Measurements from ENCODE around the gene ZNF613.
A peak's percentile ranks its signal among the peaks of the same experiment; 100 is the strongest.

Gene ZNF613

GRCh38 chr19:51986309-51987291 is 59.3 kb downstream of the ZNF613 start, which contains the start of gene ZNF350:
ZNF350 (minus strand) TSS chr19:51986840; CDS start chr19:51974360, 12,480 bp downstream.
- peak within 1 kb of the TSS; percentile 85 to 87 for H3K27ac ChIP-seq
- DNase-seq (ENCODE audit: low spot score) = peak; percentile 93
- no peak for TF ChIP-seq CTCF (IDR thresholded peaks at IDR 0.05)

GRCh38 chr19:51993422-51993821 is 66.2 kb downstream of the ZNF613 start:
- Histone ChIP-seq H3K4me3 (peak overlapping the region; percentile 46), H3K27ac (no peak overlapping the region)
- TF ChIP-seq CTCF (IDR thresholded peaks at IDR 0.05) = no peak
- DNase-seq (ENCODE audit: low spot score) = no peak

More at GRCh38 chr19:51986309-51987291, 59.3 kb downstream of the ZNF613 start, which contains the start of gene ZNF350:
- peak within 1 kb of the TSS; percentile 93 for H3K4me3 ChIP-seq

- H3K27ac ChIP-seq = no peak overlapping the region
- no peak for DNase-seq (ENCODE audit: low spot score)
- no peak for TF ChIP-seq CTCF (IDR thresholded peaks at IDR 0.05)
- peak overlapping the region; percentile 46 for H3K4me3 ChIP-seq
These were observed 66.9 kb downstream of the ZNF613 start for GRCh38 chr19:51994048-51994644.
